ENCODE data around the gene CDCA5.

Gene CDCA5

GRCh38 chr11:65108469-65109123, 24.8 kb upstream of the CDCA5 start:
- Histone ChIP-seq H3K36me3 (ENCODE audit: insufficient read depth, insufficient read length, low read length) (peaks cover 44% of the 10 kb centered on the region), H3K9me3 (ENCODE audit: insufficient read depth, low read length) (no peaks in the 10 kb centered on the region), H3K4me1 (ENCODE audit: insufficient read depth, insufficient read length) (peaks cover 8% of the 10 kb centered on the region), H3K27me3 (ENCODE audit: insufficient read depth, insufficient read length) (no peaks in the 10 kb centered on the region), H3K9ac (ENCODE audit: insufficient read length, low read depth) (no peak overlapping the region), H3K4me3 (ENCODE audit: insufficient read length, low read depth) (no peak overlapping the region)
- no peak for DNase-seq (ENCODE audit: low read depth, low spot score)
- TF ChIP-seq ZNF274 (IDR thresholded peaks at IDR 0.05; ENCODE audit: low read depth, low read length) = no peak
- TF ChIP-seq SUZ12 (IDR thresholded peaks at IDR 0.05; ENCODE audit: extremely low read depth, insufficient read depth, insufficient read length) = no peak
- no peak for TF ChIP-seq YY1 (IDR thresholded peaks at IDR 0.05; ENCODE audit: insufficient read depth, insufficient read length)

GRCh38 chr11:65107751-65108468, 24.1 kb upstream of the CDCA5 start:
- peaks cover 46% of the 10 kb centered on the region for H3K36me3 ChIP-seq (ENCODE audit: insufficient read depth, insufficient read length, low read length)
- TF ChIP-seq ZNF274 (IDR thresholded peaks at IDR 0.05; ENCODE audit: low read depth, low read length) = no peak
- no peak for TF ChIP-seq YY1 (IDR thresholded peaks at IDR 0.05; ENCODE audit: insufficient read depth, insufficient read length)
- no peak for TF ChIP-seq SUZ12 (IDR thresholded peaks at IDR 0.05; ENCODE audit: extremely low read depth, insufficient read depth, insufficient read length)
- DNase-seq (ENCODE audit: low read depth, low spot score) = no peak

GRCh38 chr11:65107078-65107477, 23.2 kb upstream of the CDCA5 start:
- no peaks in the 10 kb centered on the region for H3K9me3 ChIP-seq (ENCODE audit: insufficient read depth, low read length)
- DNase-seq (ENCODE audit: low read depth, low spot score) = no peak
- no peak overlapping the region for H3K9ac ChIP-seq (ENCODE audit: insufficient read length, low read depth)
- no peak for TF ChIP-seq SUZ12 (IDR thresholded peaks at IDR 0.05; ENCODE audit: extremely low read depth, insufficient read depth, insufficient read length)
- no peak for TF ChIP-seq ZNF274 (IDR thresholded peaks at IDR 0.05; ENCODE audit: low read depth, low read length)
- no peak for TF ChIP-seq YY1 (IDR thresholded peaks at IDR 0.05; ENCODE audit: insufficient read depth, insufficient read length)
- peaks cover 52% of the 10 kb centered on the region for H3K36me3 ChIP-seq (ENCODE audit: insufficient read depth, insufficient read length, low read length)
- peaks cover 8% of the 10 kb centered on the region for H3K4me1 ChIP-seq (ENCODE audit: insufficient read depth, insufficient read length)
- no peaks in the 10 kb centered on the region for H3K27me3 ChIP-seq (ENCODE audit: insufficient read depth, insufficient read length)
- no peak overlapping the region for H3K4me3 ChIP-seq (ENCODE audit: insufficient read length, low read depth)

More at GRCh38 chr11:65107751-65108468, 24.1 kb upstream of the CDCA5 start:
- Histone ChIP-seq H3K9me3 (ENCODE audit: insufficient read depth, low read length) (no peaks in the 10 kb centered on the region), H3K4me1 (ENCODE audit: insufficient read depth, insufficient read length) (peaks cover 8% of the 10 kb centered on the region), H3K4me3 (ENCODE audit: insufficient read length, low read depth) (no peak overlapping the region), H3K27me3 (ENCODE audit: insufficient read depth, insufficient read length) (no peaks in the 10 kb centered on the region), H3K9ac (ENCODE audit: insufficient read length, low read depth) (no peak overlapping the region)

DNA sequence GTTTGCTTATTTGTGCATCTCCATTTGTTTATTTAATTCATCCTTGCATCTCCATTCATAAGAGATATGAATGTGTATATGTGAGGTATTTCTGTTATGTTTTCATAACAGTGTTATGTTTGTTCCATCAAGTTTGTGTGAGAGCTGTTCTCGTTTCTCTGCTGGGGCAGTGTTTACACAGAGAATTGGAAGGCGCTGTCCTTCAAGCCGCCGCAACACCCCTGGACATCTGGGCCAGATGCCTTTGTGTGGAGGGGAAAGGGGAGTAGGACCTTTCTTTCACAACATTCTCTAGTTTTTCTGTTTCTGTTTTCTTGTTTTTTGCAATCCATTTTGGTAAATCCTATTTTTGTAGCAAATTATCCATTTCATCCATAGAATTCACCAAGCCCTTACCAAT, 20.8 kb upstream of the CDCA5 start:
- no peak for TF ChIP-seq SUZ12 (IDR thresholded peaks at IDR 0.05; ENCODE audit: extremely low read depth, insufficient read depth, insufficient read length)
- no peak for TF ChIP-seq ZNF274 (IDR thresholded peaks at IDR 0.05; ENCODE audit: low read depth, low read length)
- no peak for TF ChIP-seq YY1 (IDR thresholded peaks at IDR 0.05; ENCODE audit: insufficient read depth, insufficient read length)
- H3K4me3 ChIP-seq (ENCODE audit: insufficient read length, low read depth) = no peak overlapping the region
- no peaks in the 10 kb centered on the region for H3K4me1 ChIP-seq (ENCODE audit: insufficient read depth, insufficient read length)
- no peak overlapping the region for H3K9ac ChIP-seq (ENCODE audit: insufficient read length, low read depth)
- H3K36me3 ChIP-seq (ENCODE audit: insufficient read depth, insufficient read length, low read length) = peaks cover 51% of the 10 kb centered on the region
- H3K9me3 ChIP-seq (ENCODE audit: insufficient read depth, low read length) = no peaks in the 10 kb centered on the region
- no peak for DNase-seq (ENCODE audit: low read depth, low spot score)
- no peaks in the 10 kb centered on the region for H3K27me3 ChIP-seq (ENCODE audit: insufficient read depth, insufficient read length)

DNA sequence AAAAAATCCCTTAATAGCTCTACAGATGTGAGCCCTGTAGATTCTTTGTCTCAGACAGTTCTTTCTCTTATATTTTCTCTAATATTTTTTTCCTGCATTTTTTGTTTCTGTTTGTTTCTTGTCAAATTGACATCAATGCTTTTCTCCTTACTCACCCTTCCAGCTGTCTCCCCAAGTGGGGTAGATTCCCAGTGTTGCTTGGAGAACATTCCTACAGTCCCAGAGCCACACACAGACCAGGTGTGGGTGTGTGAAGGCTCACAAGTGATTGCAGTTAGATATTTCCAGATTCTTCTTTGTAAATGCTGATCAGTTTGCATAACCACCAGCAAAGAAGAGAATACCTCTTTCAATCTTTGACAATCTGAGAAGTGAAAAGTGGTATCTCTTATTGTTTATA, 19.6 kb upstream of the CDCA5 start:
- Histone ChIP-seq H3K27me3 (ENCODE audit: insufficient read depth, insufficient read length) (no peaks in the 10 kb centered on the region), H3K36me3 (ENCODE audit: insufficient read depth, insufficient read length, low read length) (peaks cover 49% of the 10 kb centered on the region), H3K9me3 (ENCODE audit: insufficient read depth, low read length) (no peaks in the 10 kb centered on the region), H3K4me3 (ENCODE audit: insufficient read length, low read depth) (no peak overlapping the region), H3K9ac (ENCODE audit: insufficient read length, low read depth) (no peak overlapping the region), H3K4me1 (ENCODE audit: insufficient read depth, insufficient read length) (no peaks in the 10 kb centered on the region)
- no peak for DNase-seq (ENCODE audit: low read depth, low spot score)
- TF ChIP-seq ZNF274 (IDR thresholded peaks at IDR 0.05; ENCODE audit: low read depth, low read length) (no peak), YY1 (IDR thresholded peaks at IDR 0.05; ENCODE audit: insufficient read depth, insufficient read length) (no peak), SUZ12 (IDR thresholded peaks at IDR 0.05; ENCODE audit: extremely low read depth, insufficient read depth, insufficient read length) (no peak)

- Histone ChIP-seq H3K9me3 (ENCODE audit: insufficient read depth, low read length) (no peaks in the 10 kb centered on the region), H3K27me3 (ENCODE audit: insufficient read depth, insufficient read length) (no peaks in the 10 kb centered on the region), H3K9ac (ENCODE audit: insufficient read length, low read depth) (no peak overlapping the region), H3K4me3 (ENCODE audit: insufficient read length, low read depth) (no peak overlapping the region), H3K36me3 (ENCODE audit: insufficient read depth, insufficient read length, low read length) (peaks cover 52% of the 10 kb centered on the region), H3K4me1 (ENCODE audit: insufficient read depth, insufficient read length) (no peaks in the 10 kb centered on the region)
- no peak for DNase-seq (ENCODE audit: low read depth, low spot score)
- TF ChIP-seq ZNF274 (IDR thresholded peaks at IDR 0.05; ENCODE audit: low read depth, low read length) (no peak), YY1 (IDR thresholded peaks at IDR 0.05; ENCODE audit: insufficient read depth, insufficient read length) (no peak), SUZ12 (IDR thresholded peaks at IDR 0.05; ENCODE audit: extremely low read depth, insufficient read depth, insufficient read length) (no peak)
These were observed 18.6 kb upstream of the CDCA5 start for GRCh38 chr11:65102142-65103095.

Data from NT2/D1 (cell line).